OCI-M1 (cell line): ENCODE data around the gene OTOP3.

ENCODE experiments used
- DNase-seq: peaks from one replicate; lab custom pipeline; 2025; lab: John Stamatoyannopoulos, UW

OTOP3 gene

DNA sequence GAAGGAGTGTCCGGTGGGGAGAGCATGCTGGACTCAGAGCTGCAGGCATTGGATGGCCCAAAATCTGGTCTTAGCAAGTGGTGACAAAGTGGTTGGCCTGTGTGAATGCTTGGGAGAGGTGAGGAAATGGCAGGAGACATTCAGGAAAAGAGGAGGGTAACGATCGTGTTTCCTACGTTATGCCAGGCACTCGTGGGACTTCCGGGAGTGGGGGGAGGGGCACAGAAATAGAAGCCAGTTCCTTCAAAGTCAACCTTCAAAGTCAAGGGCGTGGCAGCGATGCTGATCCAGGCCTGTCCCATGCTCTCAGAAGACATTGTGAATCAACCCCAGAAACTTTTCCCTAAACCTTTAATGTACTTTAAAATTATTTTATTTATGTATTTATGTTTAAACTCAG is 3.8 kb downstream of the OTOP3 start:
- no peak for DNase-seq

DNA sequence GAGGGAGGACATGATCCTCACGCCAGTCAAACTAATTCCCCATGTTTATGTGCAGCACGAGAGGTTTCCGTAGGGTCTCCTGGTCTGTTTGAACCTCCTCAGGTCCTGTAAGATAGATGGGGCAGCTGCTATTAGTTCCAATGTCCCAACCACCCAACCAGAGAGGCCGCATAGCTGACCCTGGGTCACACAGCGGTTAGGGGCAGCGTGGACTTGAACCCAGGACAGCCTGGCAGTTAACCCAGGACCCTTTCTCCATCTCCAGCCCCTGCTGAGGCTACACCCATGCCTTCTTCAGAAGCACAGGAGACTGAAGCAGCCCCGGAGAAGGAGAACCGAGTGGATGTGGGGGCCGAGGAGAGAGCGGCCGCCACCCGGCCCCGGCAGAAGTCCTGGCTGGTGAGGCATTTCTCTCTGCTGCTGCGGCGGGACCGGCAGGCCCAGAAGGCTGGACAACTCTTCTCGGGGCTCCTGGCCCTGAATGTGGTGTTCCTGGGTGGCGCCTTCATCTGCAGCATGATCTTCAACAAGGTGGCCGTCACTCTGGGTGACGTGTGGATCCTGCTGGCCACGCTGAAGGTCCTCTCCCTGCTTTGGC is 5.5 kb downstream of the OTOP3 start:
- DNase-seq = no peak

DNA sequence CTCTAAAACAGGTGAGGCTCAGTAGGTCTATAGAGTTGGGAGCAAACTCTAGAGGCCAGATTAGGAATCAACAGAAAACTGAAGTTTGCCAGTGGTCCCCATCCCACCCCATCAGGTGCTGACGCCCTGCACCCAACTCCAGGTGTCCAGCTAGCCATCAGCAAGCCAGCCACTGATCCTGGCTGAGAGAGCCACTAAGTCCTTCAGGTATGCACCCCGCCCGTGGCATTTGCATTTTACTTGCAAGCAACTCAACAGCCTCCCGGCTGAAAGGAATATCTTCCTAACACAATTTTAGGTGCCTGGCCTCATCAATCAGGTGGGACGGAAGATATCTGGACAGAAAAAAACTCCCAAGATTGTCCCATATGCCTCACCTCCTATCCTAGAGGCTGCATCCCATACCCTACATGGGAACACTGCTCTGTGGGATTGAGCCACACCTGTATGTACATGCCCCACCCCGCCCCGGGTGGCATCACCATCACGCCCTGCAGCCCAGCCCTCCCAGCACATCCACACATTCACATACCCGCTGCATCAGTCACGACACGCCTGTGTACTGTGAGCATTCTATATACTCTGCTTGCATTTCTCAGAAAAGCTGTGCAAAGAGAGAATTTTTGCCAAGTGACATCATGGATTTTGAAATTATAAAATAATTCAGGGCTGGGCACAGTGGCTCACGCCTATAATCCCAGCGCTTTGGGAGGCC is 8.3 kb downstream of the OTOP3 start:
- no peak for DNase-seq

DNA sequence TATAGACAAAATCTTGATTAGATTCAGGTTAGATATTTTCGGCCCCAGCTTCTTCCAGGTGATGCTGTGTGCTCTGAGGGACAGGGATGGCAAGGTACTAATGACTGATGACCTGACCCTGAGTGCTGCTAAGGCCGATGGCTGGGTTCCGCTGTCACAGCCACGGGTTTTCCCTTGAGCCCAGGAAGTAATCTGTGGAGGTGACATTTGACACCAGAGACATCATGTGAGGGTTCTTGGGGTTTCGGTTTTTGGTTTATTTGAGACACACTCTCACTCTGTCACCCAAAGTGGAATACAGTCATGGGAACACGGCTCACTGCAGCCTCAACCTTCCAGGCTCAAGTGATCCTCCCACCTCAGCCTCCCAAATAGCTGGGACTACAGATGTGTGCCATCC is 9.8 kb downstream of the OTOP3 start:
- no peak for DNase-seq

DNA sequence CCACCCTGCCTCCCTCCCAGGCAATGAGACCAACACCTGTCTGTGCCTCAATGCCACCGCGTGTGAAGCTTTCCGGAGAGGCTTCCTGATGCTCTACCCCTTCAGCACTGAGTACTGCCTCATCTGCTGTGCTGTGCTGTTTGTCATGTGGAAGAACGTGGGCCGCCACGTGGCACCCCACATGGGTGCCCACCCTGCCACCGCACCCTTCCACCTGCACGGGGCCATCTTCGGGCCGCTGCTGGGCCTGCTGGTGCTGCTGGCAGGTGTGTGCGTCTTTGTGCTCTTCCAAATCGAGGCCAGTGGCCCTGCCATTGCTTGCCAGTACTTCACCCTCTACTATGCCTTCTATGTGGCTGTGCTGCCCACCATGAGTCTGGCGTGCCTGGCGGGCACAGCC is 10.9 kb downstream of the OTOP3 start:
- no peak for DNase-seq

DNA sequence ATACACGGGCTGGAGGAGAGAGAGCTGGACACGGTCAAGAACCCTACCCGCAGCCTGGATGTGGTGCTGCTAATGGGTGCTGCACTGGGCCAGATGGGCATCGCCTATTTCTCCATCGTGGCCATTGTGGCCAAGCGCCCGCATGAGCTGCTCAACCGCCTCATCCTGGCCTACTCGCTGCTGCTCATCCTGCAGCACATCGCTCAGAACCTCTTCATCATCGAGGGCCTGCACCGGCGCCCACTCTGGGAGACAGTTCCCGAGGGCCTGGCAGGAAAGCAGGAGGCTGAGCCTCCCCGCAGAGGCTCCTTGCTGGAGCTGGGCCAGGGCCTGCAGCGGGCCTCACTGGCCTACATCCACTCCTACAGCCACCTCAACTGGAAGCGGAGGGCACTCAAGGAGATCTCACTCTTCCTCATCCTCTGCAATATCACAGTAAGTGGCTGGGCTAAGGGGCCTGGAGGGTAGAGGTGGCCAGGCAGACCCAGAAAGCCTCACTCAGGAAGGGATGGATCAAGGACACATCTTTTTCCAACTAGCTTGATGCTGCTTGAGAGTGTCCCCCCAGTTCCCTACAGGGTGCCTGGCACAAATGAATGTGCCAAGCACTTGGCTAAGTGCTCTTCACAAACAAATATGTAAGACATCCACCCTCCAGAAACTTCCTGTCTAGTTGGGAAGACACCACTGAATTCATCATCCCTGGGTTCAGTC is 11.5 kb downstream of the OTOP3 start:
- DNase-seq = no peak

DNA sequence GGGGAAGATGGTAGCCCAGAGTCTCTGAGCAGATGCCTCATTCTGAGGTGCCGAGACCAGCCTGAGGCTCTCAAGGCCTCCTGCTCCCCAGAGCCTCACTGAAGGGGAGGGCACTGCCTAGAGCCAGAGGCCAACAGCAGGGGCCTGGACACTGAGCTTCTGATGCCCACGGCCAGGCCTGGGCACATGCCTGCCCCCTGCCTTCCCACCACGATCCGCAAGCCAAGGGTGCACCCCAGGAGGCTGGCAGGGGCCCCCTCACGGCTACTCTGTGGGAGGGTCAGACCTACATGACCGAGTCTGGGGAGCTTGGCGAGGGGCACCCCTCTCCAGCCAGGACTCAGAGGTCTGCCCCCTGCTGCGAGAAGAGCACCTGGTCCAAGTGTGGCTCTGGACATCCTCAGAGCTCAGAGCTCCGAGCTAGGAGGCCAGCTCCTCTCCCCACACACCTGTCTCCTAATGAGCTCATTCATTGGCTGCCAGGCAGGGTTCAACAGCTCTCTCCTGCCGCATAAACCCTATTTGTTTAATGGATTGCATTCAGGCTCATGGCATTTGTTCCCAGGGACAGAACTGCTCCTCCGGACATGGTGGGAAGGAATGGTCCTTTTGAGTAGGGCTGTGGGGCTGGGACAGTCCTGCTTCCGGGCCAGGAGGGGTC is 13.9 kb downstream of the OTOP3 start:
- DNase-seq = no peak

DNA sequence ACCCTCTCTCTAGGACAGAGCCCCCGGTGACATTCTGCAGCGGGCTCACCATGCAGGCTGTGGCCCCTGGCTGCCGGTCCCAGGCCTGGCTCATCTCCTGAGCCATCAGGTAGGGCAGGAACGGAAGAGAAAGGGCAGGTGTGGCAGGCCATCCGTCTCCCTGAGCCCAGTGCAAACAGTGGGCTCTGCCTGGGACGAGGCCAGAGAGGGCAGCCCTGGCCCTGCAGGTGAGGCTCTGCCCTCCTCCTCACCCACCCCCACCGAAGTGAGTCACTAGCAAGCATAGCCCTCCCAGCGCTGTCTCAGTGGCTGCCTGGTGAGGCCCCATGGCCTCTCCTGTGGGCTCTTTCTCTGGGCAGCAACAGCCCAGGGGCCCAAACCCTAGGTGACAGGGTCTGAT is 14.5 kb downstream of the OTOP3 start:
- DNase-seq = no peak

DNA sequence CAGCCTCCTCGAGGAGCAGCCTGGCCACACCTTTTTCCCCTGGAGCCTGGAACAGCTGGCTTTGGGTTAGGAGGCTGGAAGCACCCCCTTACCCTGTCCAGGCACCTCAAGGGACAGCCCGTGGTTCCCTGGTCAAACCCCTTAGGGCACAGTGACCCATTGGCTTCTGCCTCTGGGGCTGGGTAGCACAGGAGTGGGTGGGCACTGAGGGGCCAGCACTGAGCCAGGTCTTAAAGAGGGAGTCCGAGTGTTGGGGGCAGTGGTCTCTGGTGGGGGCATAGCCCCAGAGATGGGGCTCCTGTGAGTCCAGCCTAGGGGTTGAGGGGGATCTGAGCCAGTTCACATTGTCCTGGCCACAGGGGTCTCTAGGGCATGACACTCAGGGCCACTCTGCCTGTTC is 15.4 kb downstream of the OTOP3 start:
- DNase-seq = no peak

DNA sequence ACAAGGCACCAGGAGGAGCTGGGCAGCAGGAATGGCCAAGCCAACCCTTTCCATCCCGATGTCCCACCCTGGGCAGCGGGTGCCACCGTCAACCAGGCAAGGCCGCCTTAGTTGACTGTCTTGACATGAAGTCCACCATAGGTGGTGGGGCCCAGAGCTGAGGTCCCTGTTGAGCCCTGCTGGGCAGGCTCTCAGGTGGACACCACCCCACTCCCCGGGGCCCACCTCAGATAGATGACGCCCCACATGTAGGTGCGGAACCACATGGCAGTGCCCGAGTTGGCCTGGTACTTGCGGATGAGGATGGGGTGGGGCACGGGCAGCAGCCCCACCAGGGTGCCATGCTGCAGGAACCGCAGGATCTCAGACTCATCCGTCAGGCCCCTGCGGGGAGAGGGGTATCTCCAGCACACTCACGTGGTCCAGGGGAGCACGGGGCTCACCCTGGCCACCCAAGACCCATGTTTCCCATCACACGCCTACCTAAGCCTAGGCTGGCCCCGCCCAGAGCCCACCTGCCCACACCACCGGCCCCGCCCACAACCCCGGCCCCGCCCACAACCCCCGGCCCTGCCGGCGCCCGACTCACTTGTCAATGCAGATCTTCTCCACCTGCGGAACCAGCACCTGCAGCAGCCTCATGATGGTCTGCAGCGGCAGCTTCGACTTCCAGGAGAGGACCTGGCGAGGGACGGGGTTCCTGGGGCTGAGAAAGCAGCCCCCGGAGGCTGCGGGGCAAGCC is 16.2 kb downstream of the OTOP3 start:
- no peak for DNase-seq

DNA sequence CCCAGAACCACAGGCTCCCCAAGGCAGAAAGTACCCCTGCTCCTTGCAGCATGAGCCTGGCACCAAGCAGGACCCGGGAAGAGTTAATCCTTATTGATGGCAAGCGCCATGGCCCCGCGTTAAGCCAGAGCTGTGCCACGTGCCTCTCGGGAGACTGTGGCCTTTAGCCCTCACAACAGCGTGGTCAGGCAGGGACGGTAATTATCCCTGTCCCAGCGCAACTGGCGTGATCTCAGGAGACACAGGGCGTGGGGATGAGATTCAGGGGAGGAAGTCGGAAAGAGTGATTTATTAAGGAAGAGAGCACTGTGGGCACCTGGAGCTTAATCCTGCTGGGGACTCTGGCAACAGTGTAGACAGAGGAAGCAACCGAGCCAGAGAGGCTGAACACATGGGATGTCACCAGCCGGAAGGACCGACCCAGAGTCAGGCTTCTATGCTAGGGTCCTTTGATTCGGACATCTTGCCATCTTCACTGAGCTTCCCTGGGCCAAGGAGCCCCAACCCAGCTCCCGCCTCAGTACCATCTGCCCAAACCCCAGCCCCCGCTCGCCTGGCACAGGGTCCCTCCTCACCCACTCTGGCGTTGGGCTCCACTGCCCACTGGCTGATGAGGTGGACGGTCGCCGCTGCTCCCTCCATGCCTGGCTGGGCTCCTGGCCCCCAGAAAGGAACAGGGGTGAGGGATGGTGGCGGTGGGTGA is 16.9 kb downstream of the OTOP3 start:
- no peak for DNase-seq

DNA sequence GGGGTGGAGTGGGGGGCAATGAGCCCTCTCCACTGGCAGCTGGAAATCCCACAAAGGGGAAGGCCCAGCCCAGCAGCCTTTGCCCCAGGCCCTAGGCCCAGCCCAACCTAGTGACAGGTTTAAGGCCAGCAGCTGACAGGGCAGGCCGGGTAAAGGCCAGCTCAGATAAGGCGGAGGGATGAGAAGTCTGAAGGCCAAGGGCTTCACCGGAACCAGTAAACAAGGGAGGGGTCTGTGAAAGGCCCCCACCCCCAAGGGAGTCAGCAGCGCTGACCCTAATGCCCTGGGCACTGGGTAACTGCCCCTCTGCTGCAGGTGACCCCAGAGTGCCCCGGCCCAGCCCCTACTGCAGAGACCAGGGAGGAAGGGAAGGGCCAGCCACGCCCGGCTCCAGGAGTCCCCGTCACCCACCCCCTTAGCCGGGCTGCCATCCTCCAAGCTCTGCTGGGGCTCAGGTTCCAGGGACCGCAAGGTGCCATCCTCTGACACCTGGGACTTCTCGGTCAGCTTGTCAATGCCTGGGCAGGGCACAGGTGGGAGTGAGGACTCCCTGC is 17.5 kb downstream of the OTOP3 start:
- no peak for DNase-seq

DNA sequence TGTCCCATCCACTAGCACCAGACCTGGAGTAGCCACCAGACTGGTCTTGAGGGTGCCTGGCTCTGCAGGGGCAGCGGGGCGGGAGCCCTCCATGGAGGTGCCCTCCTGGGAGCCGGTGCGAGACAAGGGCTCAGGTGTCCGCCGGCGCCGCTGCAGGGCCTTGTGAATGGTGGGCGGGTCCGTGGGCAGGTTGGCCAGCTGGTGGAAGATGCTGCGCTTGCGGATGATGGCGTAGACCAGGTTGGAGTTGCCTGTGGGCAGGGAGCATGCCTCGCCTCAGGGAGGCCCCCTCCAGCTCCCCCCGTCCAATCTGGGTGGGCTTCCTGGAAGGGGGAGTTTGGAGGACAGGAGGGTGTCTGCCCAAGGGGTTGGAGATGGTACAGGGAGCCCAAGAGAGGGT is 18.4 kb downstream of the OTOP3 start:
- DNase-seq = no peak

DNA sequence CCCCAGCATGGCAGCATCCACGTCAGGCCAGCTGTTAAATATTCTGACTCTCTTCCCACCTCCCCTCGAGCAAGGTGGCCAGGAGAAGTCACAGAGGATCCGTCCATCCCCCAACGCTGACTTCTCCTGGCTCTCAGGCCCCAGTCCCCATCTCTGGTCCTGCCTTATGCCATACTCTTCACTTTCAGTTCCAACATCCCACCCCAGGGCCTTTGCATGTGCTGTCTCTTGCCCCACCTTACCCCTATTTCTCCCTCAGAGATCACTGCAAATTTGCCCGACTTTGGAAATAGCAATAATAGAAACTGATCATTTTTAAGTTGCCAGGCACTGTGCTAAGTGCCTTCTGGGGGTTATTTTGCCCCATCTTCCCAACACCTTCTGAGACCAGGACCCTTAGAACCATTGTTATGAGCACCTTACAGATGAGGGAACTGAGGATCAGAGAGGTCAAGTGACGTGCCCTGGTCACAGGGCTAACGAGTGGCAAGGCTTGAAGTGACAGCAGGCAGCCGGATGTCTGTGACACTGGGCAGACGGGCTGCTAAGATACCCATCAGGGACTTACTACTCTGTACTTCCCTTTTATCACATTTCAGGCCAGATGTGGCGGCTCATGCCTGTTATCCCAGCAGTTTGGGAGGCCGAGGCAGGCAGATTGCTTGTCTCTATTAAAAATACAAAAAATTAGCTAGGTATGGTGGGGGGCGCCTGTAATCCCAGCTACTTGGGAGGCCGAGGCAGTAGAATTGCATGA is 19.1 kb downstream of the OTOP3 start:
- DNase-seq = peak; percentile 51

DNA sequence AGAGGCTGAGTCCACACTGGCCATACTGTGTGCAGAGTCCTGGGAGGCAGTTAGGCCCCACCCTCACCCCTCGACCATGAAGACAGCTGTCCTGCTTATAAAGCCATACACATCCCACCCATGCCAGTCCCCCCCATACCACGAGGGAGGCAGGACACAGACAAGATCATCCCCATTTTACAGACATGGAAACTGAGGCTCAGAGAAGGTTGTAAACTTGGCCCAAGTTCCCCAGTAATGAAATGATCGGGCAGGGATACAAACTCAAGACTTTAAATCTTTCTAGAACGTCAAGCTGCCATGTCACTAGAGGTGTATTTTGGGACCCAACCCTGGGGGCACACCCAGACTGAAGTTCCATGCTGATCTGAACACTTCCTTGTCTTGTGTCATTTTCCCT is 20.4 kb downstream of the OTOP3 start:
- DNase-seq = no peak

DNA sequence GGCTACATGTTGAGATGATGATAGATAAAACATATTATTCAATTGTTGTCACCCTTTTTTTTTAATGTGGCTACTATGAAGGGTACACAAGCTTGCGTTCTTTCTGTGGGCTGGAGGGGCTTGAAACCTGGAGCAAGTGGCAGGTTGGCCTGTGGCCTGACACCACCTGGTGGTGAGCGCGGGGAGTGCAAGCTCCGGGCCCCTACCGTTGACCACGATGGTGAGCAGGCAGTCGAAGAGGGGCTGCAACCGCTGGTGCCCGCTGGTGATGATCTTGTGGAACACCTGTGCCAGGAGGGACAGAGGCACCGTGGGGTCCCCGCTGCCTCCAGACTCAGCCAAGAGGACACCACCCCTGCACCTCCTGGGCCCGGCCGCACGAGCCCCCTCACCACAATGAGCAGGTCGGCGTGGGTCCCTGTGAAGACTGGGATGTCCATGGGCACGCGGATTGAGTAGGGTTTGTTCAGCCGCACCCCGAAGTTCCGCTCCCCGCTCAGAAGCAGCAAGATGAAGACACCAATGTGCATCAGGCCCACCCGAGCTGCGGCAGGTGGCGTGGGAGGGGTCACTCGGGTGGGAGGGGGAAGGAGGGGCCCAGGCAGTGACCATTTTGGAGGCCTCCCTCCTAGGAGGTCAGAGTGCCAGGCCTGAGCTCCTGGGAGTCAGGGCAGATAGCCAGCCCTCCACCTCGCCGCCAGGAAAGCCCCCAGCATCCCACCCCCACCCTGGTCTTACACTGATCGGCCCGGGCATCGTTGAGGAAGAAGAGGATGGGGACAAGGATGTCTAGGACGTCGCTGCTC is 22.4 kb downstream of the OTOP3 start:
- DNase-seq = peak; percentile 82

DNA sequence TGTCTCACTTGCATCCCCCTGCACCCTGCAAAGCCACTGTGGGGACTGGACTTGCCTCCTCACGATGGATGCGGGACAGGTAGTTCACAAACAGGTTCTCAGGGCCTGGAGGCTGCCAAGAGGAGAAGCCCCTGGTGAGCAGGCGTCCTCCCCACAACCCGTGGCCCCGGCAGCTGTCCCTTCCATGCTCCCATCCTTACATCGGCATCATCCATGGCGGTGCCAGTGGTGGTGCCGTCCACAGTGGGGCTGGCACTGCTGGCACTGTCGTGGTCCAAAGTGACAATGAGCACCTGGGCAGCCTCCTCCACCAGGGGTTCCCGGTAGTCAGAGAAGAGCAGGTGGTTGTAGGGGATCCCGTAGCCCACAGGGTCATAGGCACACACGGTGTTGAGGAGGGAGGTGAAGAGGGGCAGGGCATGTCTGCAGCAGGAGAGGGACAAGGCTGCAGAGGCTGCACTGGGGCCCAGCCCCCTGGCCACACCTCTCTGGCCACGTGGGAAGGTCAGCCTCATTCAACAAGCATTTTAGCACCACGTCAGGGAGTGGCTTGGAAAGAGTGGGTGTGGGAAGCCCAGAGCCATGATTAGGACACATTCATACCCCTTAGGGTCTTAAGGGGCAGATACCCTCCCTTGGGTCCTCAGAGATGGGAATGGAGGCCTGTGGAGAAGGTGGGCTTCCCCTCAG is 24.3 kb downstream of the OTOP3 start:
- DNase-seq = peak; percentile 44

DNA sequence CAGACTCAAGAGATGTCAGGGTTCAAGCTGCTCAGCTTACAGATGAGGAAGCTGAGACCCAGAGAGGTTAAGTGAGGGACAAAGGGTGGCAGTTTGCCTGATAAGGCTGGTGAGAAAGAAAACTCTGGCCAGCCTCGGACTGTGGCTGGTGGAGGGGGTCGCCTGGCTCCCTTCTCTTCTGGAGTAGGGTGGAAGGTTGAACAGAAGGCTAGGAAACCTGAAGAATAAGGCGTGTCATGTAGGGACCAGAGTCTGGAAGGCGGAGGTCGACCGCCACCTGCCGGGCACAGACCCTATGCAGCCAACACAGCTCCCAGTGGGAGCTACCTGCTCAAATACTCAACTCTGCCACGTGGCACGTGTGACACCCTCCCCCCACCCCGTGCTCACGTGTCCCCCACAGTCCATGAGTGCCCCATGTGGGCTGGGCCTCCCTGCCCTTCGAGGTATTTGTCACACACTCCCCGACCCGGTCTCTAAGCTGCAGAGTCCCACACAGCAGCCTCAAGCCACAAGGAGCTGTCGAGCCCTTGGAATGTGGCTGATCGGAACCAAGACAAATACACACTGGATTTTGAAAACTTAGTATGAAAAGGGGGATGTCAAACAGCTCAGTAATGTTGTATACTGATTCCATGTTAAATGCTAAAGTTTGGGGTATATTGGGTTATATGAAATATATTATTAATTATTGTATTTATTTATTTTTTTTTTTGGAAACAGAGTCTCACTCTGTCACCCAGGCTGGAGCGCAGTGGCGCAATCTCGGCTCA is 25.1 kb downstream of the OTOP3 start:
- peak; percentile 82 for DNase-seq
